Liver (tissue), 9 donors: ENCODE results near the gene LTBP2. TPM values are rescaled to one million over a fixed set of nuclear protein-coding genes. Genes with fewer than 3 reads are reported as not detected.

Experiments
- DNase-seq: peaks from one replicate; pipeline ENCODE4 v3.0.0-alpha.2; 2017; ENCODE audit warnings: low spot score
- H3K27ac ChIP-seq, 2 donors: one replicate each; pipeline ENCODE4 v1.7.0; 2013; ENCODE audit warnings: inconsistent platforms in 2 of 2, low read length in 2 of 2, control low read depth in 1 of 2, low read depth in 1 of 2, mild to moderate bottlenecking in 1 of 2
- H3K27me3 ChIP-seq, 4 donors: one replicate each; pipeline versions ENCODE4 v1.6.1 to v1.7.0; 2013; ENCODE audit warnings: low read length in 3 of 4, inconsistent platforms in 1 of 4, mild to moderate bottlenecking in 1 of 4, moderate library complexity in 1 of 4; ENCODE audit not compliant: control insufficient read depth in 4 of 4, insufficient read depth in 4 of 4
- H3K36me3 ChIP-seq, 4 donors: one replicate each; pipeline versions ENCODE4 v1.6.1 to v1.7.0; 2013; ENCODE audit warnings: low read length in 3 of 4, mild to moderate bottlenecking in 3 of 4, low read depth in 1 of 4, moderate library complexity in 1 of 4; ENCODE audit not compliant: control insufficient read depth in 4 of 4, insufficient read depth in 3 of 4
- H3K4me1 ChIP-seq, 4 donors: one replicate each; pipeline versions ENCODE4 v1.6.1 to v1.7.0; 2013; ENCODE audit warnings: low read length in 3 of 4, mild to moderate bottlenecking in 3 of 4, moderate library complexity in 1 of 4; ENCODE audit not compliant: control insufficient read depth in 4 of 4, insufficient read depth in 4 of 4
- H3K4me3 ChIP-seq, 3 donors: one replicate each; pipeline versions ENCODE4 v1.6.1 to v1.7.0; 2013; ENCODE audit warnings: low read length in 3 of 3, control low read depth in 1 of 3, low read depth in 1 of 3, mild to moderate bottlenecking in 1 of 3
- H3K9ac ChIP-seq, 2 donors: one replicate each; pipeline ENCODE4 v1.7.0; 2013; ENCODE audit warnings: low read length in 2 of 2, mild to moderate bottlenecking in 2 of 2, moderate library complexity in 2 of 2, control low read depth in 1 of 2, low read depth in 1 of 2
- H3K9me3 ChIP-seq, 4 donors: one replicate each; pipeline versions ENCODE4 v1.6.1 to v1.7.0; 2013; ENCODE audit warnings: low read length in 3 of 4; ENCODE audit not compliant: control insufficient read depth in 4 of 4
- EGR1 ChIP-seq, 2 donors: IDR thresholded peaks; 2 replicates each; pipeline ENCODE4 v1.6.1; 2016 to 2018; ENCODE audit warnings: antibody characterized with exemption in 2 of 2, low read depth in 2 of 2
- FOXA1 ChIP-seq: IDR thresholded peaks from 2 replicates; pipeline ENCODE4 v1.6.1; 2016; ENCODE audit warnings: antibody characterized with exemption
- FOXA2 ChIP-seq: IDR thresholded peaks from 2 replicates; pipeline ENCODE4 v1.6.1; 2016; ENCODE audit warnings: antibody characterized with exemption
- GABPA ChIP-seq, 2 donors: IDR thresholded peaks in 1 of 2; conservative IDR thresholded peaks in 1 of 2; 2 replicates each; pipeline ENCODE4 v1.6.1; 2016; ENCODE audit warnings: antibody characterized with exemption in 2 of 2, mild to moderate bottlenecking in 1 of 2, moderate library complexity in 1 of 2
- HNF4A ChIP-seq, 2 donors: conservative IDR thresholded peaks; 2 replicates each; pipeline ENCODE4 v1.6.1; 2016; ENCODE audit warnings: antibody characterized with exemption in 2 of 2, mild to moderate bottlenecking in 2 of 2
- HNF4G ChIP-seq: IDR thresholded peaks from 2 replicates; pipeline ENCODE4 v1.6.1; 2016; ENCODE audit warnings: antibody characterized with exemption
- JUND ChIP-seq, 2 donors: IDR thresholded peaks; 2 replicates each; pipeline ENCODE4 v1.6.1; 2016; ENCODE audit warnings: antibody characterized with exemption in 2 of 2
- NR2F2 ChIP-seq: IDR thresholded peaks from 2 replicates; pipeline ENCODE4 v1.6.1; 2016; ENCODE audit warnings: antibody characterized with exemption
- RAD21 ChIP-seq, 2 donors: IDR thresholded peaks; 2 replicates each; pipeline ENCODE4 v1.6.1; 2016; ENCODE audit warnings: antibody characterized with exemption in 2 of 2, mild to moderate bottlenecking in 2 of 2
- RXRA ChIP-seq, 2 donors: IDR thresholded peaks; 2 replicates each; pipeline ENCODE4 v1.6.1; 2017 to 2018; ENCODE audit warnings: antibody characterized with exemption in 2 of 2, mild to moderate bottlenecking in 1 of 2
- SP1 ChIP-seq: IDR thresholded peaks from 2 replicates; pipeline ENCODE4 v1.6.1; 2018; ENCODE audit warnings: antibody characterized with exemption, mild to moderate bottlenecking
- TAF1 ChIP-seq: conservative IDR thresholded peaks from 2 replicates; pipeline ENCODE4 v1.6.1; 2016; ENCODE audit warnings: antibody characterized with exemption, mild to moderate bottlenecking
- YY1 ChIP-seq: IDR thresholded peaks from 2 replicates; pipeline ENCODE4 v1.6.1; 2016; ENCODE audit warnings: antibody characterized with exemption, mild to moderate bottlenecking
- WGBS: extraction: QIAGEN DNeasy Blood & Tissue Kit; methylation state at CpG from one replicate; pipeline ENCODE4 v1.1.7; 2013; 5-methylcytosine and 5-hydroxymethylcytosine counted together
- polyA plus RNA-seq, 2 donors: library from polyadenylated mRNA; stranded (reverse) in 1 of 2; unstranded in 1 of 2; fragments of 200-250 nt in 1 of 2; fragments of >200 nt in 1 of 2; fragmentation: Nextera tagmentation in 1 of 2; extraction: Ambion mirVana in 1 of 2; gene quantifications; one replicate each; pipeline versions ENCODE4 v1.2.1 to v1.2.3, GENCODE V29; 2013 to 2015
- total RNA-seq, 2 donors: library from RNA; depleted of rRNA; stranded (reverse); fragments of >200 nt; gene quantifications; one replicate each; pipeline ENCODE4 v1.2.3, GENCODE V29; 2014
- TF ChIP-seq, protein P1 (sequence below): fragments of 150-350 bp; IDR thresholded peaks from 2 replicates; pipeline ENCODE4 v1.5.1; 2017; ENCODE audit warnings: improper control_type of control experiment, low read depth, low read length; ENCODE audit not compliant: missing input control
- TF ChIP-seq, protein P2 (sequence below): IDR thresholded peaks from 2 replicates; pipeline ENCODE4 v1.6.1; 2016; ENCODE audit warnings: antibody characterized with exemption
- TF ChIP-seq, protein P3 (sequence below): IDR thresholded peaks from 2 replicates; pipeline ENCODE4 v1.6.1; 2016; ENCODE audit warnings: antibody characterized with exemption
- TF ChIP-seq, protein P4 (sequence below): IDR thresholded peaks from 2 replicates; pipeline ENCODE4 v1.6.1; 2016; ENCODE audit warnings: antibody characterized with exemption
- TF ChIP-seq, protein P5 (sequence below): IDR thresholded peaks from 2 replicates; pipeline ENCODE4 v1.6.1; 2016; ENCODE audit warnings: antibody characterized with exemption, mild to moderate bottlenecking
- donor health status: healthy.
- donor health status: healthy.
- donor health status: healthy.
- donor health status: healthy.
- donor health status: healthy.

Gene LTBP2
- total and polyA plus RNA-seq, 4 donors, result 0.24 to 1.3 (median 0.89) TPM

DNA sequence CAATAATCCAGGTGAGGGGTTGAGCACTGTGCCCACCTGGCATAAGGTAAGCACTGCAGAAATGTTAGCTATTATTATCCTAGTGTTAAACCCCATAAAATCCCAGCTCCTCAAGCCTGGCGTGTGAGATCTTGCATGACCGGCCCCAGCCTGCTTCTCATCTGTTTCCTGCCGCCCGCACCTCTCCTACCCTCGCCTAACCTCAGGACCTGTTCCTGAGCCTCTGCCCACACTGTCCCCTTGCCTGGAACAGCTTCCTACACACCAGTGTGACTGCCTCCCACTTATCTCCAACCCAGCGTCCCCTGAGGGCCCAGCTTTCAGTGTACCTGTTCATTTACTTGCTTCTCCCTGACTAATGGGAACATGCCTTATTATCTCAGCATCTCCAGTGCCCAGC, 93.8 kb downstream of the LTBP2 start:
- H3K9ac ChIP-seq, result no peak overlapping the region
- no peak overlapping the region for H3K4me3 ChIP-seq
- DNase-seq, result no peak
- no peaks in the 10 kb centered on the region for H3K9me3 ChIP-seq
- H3K27ac ChIP-seq, result no peak overlapping the region
- 90% methylated on average over 6 of the region's 6 CpGs for WGBS
- H3K36me3 ChIP-seq, result no peaks in the 10 kb centered on the region
- H3K27me3 ChIP-seq, result no peaks in the 10 kb centered on the region
- TF ChIP-seq TAF1, result no peak
- TF ChIP-seq HNF4A (conservative IDR thresholded peaks at IDR 0.05), result no peak
- TF ChIP-seq, protein P1, sequence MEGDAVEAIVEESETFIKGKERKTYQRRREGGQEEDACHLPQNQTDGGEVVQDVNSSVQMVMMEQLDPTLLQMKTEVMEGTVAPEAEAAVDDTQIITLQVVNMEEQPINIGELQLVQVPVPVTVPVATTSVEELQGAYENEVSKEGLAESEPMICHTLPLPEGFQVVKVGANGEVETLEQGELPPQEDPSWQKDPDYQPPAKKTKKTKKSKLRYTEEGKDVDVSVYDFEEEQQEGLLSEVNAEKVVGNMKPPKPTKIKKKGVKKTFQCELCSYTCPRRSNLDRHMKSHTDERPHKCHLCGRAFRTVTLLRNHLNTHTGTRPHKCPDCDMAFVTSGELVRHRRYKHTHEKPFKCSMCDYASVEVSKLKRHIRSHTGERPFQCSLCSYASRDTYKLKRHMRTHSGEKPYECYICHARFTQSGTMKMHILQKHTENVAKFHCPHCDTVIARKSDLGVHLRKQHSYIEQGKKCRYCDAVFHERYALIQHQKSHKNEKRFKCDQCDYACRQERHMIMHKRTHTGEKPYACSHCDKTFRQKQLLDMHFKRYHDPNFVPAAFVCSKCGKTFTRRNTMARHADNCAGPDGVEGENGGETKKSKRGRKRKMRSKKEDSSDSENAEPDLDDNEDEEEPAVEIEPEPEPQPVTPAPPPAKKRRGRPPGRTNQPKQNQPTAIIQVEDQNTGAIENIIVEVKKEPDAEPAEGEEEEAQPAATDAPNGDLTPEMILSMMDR, result no peak
- TF ChIP-seq GABPA (IDR thresholded peaks at IDR 0.05 in 1 of 2, conservative IDR thresholded peaks at IDR 0.05 in 1 of 2), result no peak
- no peak for TF ChIP-seq HNF4G
- TF ChIP-seq, protein P2, sequence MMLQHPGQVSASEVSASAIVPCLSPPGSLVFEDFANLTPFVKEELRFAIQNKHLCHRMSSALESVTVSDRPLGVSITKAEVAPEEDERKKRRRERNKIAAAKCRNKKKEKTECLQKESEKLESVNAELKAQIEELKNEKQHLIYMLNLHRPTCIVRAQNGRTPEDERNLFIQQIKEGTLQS, result no peak
- TF ChIP-seq RXRA (IDR thresholded peaks at IDR 0.05), result no peak
- TF ChIP-seq, protein P3, sequence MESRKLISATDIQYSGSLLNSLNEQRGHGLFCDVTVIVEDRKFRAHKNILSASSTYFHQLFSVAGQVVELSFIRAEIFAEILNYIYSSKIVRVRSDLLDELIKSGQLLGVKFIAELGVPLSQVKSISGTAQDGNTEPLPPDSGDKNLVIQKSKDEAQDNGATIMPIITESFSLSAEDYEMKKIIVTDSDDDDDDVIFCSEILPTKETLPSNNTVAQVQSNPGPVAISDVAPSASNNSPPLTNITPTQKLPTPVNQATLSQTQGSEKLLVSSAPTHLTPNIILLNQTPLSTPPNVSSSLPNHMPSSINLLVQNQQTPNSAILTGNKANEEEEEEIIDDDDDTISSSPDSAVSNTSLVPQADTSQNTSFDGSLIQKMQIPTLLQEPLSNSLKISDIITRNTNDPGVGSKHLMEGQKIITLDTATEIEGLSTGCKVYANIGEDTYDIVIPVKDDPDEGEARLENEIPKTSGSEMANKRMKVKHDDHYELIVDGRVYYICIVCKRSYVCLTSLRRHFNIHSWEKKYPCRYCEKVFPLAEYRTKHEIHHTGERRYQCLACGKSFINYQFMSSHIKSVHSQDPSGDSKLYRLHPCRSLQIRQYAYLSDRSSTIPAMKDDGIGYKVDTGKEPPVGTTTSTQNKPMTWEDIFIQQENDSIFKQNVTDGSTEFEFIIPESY, result no peak
- TF ChIP-seq, protein P4, sequence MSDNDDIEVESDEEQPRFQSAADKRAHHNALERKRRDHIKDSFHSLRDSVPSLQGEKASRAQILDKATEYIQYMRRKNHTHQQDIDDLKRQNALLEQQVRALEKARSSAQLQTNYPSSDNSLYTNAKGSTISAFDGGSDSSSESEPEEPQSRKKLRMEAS, result no peak
- no peak for TF ChIP-seq FOXA1
- TF ChIP-seq FOXA2, result no peak
- no peak for TF ChIP-seq JUND (IDR thresholded peaks at IDR 0.05)
- TF ChIP-seq, protein P5, sequence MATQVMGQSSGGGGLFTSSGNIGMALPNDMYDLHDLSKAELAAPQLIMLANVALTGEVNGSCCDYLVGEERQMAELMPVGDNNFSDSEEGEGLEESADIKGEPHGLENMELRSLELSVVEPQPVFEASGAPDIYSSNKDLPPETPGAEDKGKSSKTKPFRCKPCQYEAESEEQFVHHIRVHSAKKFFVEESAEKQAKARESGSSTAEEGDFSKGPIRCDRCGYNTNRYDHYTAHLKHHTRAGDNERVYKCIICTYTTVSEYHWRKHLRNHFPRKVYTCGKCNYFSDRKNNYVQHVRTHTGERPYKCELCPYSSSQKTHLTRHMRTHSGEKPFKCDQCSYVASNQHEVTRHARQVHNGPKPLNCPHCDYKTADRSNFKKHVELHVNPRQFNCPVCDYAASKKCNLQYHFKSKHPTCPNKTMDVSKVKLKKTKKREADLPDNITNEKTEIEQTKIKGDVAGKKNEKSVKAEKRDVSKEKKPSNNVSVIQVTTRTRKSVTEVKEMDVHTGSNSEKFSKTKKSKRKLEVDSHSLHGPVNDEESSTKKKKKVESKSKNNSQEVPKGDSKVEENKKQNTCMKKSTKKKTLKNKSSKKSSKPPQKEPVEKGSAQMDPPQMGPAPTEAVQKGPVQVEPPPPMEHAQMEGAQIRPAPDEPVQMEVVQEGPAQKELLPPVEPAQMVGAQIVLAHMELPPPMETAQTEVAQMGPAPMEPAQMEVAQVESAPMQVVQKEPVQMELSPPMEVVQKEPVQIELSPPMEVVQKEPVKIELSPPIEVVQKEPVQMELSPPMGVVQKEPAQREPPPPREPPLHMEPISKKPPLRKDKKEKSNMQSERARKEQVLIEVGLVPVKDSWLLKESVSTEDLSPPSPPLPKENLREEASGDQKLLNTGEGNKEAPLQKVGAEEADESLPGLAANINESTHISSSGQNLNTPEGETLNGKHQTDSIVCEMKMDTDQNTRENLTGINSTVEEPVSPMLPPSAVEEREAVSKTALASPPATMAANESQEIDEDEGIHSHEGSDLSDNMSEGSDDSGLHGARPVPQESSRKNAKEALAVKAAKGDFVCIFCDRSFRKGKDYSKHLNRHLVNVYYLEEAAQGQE, result no peak
- TF ChIP-seq EGR1 (IDR thresholded peaks at IDR 0.05; ENCODE audit: low read depth in 2 of 2), result no peak
- TF ChIP-seq YY1, result no peak
- TF ChIP-seq RAD21 (IDR thresholded peaks at IDR 0.05), result no peak
- TF ChIP-seq NR2F2, result no peak
- TF ChIP-seq SP1, result no peak
- no peaks in the 10 kb centered on the region for H3K4me1 ChIP-seq

DNA sequence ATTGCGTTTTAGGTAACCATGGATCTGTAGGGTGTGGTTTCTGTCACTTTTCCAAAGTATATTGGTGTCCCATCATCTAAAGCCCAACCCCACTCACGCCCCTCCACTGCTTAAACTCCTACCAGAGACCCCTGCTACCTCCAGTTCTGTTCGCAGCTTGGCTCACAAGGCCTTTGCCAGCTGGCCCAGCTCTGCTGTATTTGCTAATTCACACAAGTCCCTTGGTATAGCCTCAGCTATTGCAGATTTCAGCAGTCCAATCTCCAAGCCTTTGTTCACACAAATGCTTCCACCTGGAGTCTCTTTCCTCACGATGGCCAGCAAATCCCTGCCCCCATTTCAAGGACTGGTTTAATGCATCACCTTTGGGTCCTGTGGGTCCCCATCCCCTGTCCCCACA, 94.3 kb downstream of the LTBP2 start:
- Histone ChIP-seq H3K27me3 (no peaks in the 10 kb centered on the region), H3K4me3 (no peak overlapping the region), H3K9me3 (no peaks in the 10 kb centered on the region), H3K4me1 (no peaks in the 10 kb centered on the region), H3K36me3 (no peaks in the 10 kb centered on the region), H3K9ac (no peak overlapping the region), H3K27ac (no peak overlapping the region)
- DNase-seq, result no peak
- TF ChIP-seq TAF1 (no peak), RAD21 (IDR thresholded peaks at IDR 0.05) (no peak), NR2F2 (no peak), YY1 (no peak), GABPA (IDR thresholded peaks at IDR 0.05 in 1 of 2, conservative IDR thresholded peaks at IDR 0.05 in 1 of 2) (no peak), FOXA2 (no peak), SP1 (no peak), HNF4A (conservative IDR thresholded peaks at IDR 0.05) (no peak), JUND (IDR thresholded peaks at IDR 0.05) (no peak)
- TF ChIP-seq, protein P4, result no peak
- TF ChIP-seq, protein P3, result no peak
- TF ChIP-seq, protein P1, result no peak
- TF ChIP-seq, protein P2, result no peak
- WGBS, result 82% methylated on average over 4 of the region's 4 CpGs
